DMS153 (cell line): ENCODE measurements around the gene TPM1.

ENCODE experiments used
- DNase-seq: peaks from one replicate; lab custom pipeline; 2025; lab: John Stamatoyannopoulos, UW

TPM1 gene

GRCh38 chr15:63016234-63016633 lies 26.3 kb upstream of the TPM1 start:
- DNase-seq = no peak

GRCh38 chr15:63018639-63019038 lies 23.9 kb upstream of the TPM1 start:
- DNase-seq = no peak

GRCh38 chr15:63019511-63020109 lies 22.9 kb upstream of the TPM1 start:
- no peak for DNase-seq

- no peak for DNase-seq
Measured at GRCh38 chr15:63020128-63020527, 22.4 kb upstream of the TPM1 start.

- DNase-seq = no peak
Measured at GRCh38 chr15:63020759-63021430, 21.7 kb upstream of the TPM1 start.

GRCh38 chr15:63022181-63022580 lies 20.4 kb upstream of the TPM1 start:
- DNase-seq = no peak

GRCh38 chr15:63022663-63023062 lies 19.9 kb upstream of the TPM1 start:
- DNase-seq = no peak

GRCh38 chr15:63023351-63023945 lies 19.1 kb upstream of the TPM1 start:
- DNase-seq = no peak

GRCh38 chr15:63025460-63025859 lies 17.1 kb upstream of the TPM1 start:
- DNase-seq = no peak

- no peak for DNase-seq
Measured at GRCh38 chr15:63027646-63028045, 14.9 kb upstream of the TPM1 start.

GRCh38 chr15:63028442-63029110 lies 14.0 kb upstream of the TPM1 start:
- DNase-seq = no peak

GRCh38 chr15:63029676-63030075 lies 12.9 kb upstream of the TPM1 start:
- DNase-seq = no peak

GRCh38 chr15:63030101-63030551 lies 12.4 kb upstream of the TPM1 start:
- DNase-seq = no peak

- no peak for DNase-seq
Measured at GRCh38 chr15:63034578-63034977, 8.0 kb upstream of the TPM1 start.

GRCh38 chr15:63035253-63035652 lies 7.3 kb upstream of the TPM1 start:
- DNase-seq = no peak

GRCh38 chr15:63035977-63036376 lies 6.6 kb upstream of the TPM1 start:
- DNase-seq = no peak

GRCh38 chr15:63037976-63038720 lies 4.4 kb upstream of the TPM1 start:
- DNase-seq = no peak

GRCh38 chr15:63038926-63039673 lies 3.4 kb upstream of the TPM1 start:
- no peak for DNase-seq

- DNase-seq = no peak
Measured at GRCh38 chr15:63039811-63040210, 2.7 kb upstream of the TPM1 start.

- no peak for DNase-seq
Measured at GRCh38 chr15:63040509-63040908, 2.0 kb upstream of the TPM1 start.

GRCh38 chr15:63040954-63041353 lies 1.6 kb upstream of the TPM1 start:
- DNase-seq = no peak
